GM12864 (cell line): ENCODE data around the gene IP6K1.

Experiments
- DNase-seq: peaks from one replicate; pipeline ENCODE4 v3.0.0-alpha.2; 2011; ENCODE audit warnings: low read depth
- H3K4me3 ChIP-seq: 2 replicates; pipeline ENCODE4 v1.5.1; 2011; ENCODE audit warnings: mild to moderate bottlenecking, low read depth, low read length, control low read depth
- TF ChIP-seq, protein P1 (sequence below): IDR thresholded peaks from 2 replicates; pipeline ENCODE4 v1.5.1; 2011; ENCODE audit warnings: low read depth, mild to moderate bottlenecking, moderate library complexity, low read length, control low read depth, inconsistent platforms; ENCODE audit errors: missing control alignments

Gene IP6K1

DNA sequence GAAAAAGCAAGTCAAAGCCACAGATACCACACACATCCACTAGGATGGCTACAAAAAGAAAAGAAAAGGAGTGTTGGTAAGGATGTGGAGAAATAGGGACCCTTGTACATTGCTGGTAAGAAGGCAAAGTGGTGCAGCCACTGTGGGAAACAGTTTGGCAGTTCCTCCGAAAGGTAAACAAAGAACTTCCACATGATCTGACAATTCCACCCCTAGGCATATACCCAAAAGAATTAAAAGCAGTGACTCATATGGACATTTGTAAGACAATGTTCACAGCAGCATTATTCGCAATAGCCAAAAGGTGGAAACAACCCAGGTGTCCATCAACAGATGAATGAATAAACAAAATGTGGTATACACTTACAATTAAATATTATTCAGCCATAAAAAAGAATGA, 40.4 kb downstream of the IP6K1 start:
- DNase-seq: no peak
- no peak overlapping the region for H3K4me3 ChIP-seq
- TF ChIP-seq, protein P1, sequence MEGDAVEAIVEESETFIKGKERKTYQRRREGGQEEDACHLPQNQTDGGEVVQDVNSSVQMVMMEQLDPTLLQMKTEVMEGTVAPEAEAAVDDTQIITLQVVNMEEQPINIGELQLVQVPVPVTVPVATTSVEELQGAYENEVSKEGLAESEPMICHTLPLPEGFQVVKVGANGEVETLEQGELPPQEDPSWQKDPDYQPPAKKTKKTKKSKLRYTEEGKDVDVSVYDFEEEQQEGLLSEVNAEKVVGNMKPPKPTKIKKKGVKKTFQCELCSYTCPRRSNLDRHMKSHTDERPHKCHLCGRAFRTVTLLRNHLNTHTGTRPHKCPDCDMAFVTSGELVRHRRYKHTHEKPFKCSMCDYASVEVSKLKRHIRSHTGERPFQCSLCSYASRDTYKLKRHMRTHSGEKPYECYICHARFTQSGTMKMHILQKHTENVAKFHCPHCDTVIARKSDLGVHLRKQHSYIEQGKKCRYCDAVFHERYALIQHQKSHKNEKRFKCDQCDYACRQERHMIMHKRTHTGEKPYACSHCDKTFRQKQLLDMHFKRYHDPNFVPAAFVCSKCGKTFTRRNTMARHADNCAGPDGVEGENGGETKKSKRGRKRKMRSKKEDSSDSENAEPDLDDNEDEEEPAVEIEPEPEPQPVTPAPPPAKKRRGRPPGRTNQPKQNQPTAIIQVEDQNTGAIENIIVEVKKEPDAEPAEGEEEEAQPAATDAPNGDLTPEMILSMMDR: no peak

DNA sequence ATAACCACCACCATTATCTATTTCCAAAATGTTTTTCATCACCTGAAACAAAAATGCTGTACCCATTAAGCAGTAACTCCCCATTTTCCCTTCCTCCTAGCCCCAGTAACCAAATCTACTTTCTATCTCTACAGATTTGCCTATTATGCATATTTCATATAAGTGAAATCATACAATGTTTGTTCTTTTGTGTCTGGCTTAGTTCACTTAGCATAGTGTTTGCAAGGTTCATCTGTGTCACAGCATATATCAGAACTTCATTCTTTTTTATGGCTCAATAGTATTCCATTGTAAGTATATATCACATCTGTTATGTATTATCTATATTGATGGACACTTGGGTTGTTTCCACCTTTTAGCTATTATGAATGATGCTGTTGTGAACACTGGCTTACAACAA, 45.9 kb downstream of the IP6K1 start:
- TF ChIP-seq, protein P1: no peak
- no peak for DNase-seq
- H3K4me3 ChIP-seq: no peak overlapping the region

GRCh38 chr3:49738067-49738713, 48.2 kb downstream of the IP6K1 start:
- H3K4me3 ChIP-seq: no peak overlapping the region
- TF ChIP-seq, protein P1: no peak
- DNase-seq: no peak

DNA sequence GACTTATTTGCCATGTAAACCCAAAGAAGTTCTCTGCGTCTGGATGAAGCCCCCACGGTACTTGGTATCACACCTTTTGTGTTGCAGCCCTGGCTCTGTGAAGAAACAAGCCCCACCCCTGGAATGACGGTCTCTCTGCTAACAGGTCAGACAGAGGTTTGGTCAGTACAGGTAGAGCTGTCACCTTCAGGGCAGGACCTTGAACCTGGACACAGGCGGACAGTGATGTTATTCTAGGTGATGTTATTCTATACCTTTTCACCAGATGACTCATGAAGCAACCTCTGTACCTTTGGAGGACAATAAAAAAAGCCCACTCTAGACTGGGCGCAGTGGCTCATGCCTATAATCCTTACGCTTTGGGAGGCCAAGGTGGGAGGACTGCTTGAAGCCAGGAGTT, 51.6 kb downstream of the IP6K1 start:
- H3K4me3 ChIP-seq: no peak overlapping the region
- TF ChIP-seq, protein P1: no peak
- DNase-seq: no peak

DNA sequence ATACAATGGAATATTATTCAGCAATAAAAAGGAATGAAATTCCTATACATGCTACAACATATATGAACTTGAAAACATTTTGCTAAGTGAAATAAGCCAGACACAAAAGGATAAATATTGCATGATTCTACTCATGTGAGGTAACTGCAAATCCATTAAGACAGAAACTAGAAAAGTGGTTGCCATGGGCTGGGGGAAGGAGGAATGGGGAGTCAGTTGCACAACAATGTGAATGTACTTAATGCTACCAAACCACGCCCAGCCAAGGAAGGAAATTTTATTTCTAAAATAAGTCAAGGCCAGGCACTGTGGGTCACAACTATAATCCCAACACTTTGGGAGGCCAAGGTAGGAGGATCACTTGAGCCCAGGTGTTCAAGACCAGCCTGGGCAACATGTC, 52.8 kb downstream of the IP6K1 start:
- TF ChIP-seq, protein P1: no peak
- no peak overlapping the region for H3K4me3 ChIP-seq
- no peak for DNase-seq

- no peak for DNase-seq
- H3K4me3 ChIP-seq: no peak overlapping the region
- TF ChIP-seq, protein P1: no peak
These were observed 53.7 kb downstream of the IP6K1 start for GRCh38 chr3:49732597-49732996.

DNA sequence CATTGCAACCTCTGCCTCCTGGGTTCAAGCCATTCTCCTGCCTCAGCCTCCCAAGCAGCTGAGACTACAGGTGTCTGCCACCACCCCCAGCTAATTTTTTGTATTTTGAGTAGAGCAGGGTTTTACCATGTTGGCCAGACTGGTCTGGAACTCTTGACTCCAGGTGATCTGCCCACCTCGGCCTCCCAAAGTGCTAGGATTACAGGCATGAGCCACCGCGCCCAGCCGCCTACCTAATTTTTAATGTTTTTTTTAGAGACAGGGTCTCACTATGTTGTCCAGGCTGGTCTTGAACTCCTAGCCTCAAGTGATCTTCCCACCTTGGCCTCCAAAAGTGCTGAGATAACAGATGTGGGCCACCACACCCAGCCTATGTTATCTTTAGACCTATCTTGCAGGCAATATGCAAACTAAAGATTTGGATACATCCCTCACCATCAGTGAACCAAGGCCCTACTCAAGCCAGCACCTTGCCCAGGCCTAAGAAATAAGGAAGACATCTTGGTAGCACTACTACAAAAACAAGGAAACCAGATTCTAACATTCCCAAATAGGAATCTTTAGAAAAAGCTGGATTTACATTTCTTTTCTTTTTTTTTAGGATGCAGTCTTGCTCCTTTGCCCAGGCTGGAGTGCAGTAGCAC, 56.3 kb downstream of the IP6K1 start:
- H3K4me3 ChIP-seq: no peak overlapping the region
- TF ChIP-seq, protein P1: no peak
- no peak for DNase-seq
